ENCODE data around the gene ZDHHC22. TPM values are rescaled to one million over a fixed set of nuclear protein-coding genes. Genes with fewer than 3 reads are reported as not detected.

ZDHHC22 gene
- total and polyA plus RNA-seq, 2 of the 13 experiments (the other 11 are each of a cell fraction or from before 2014, with no cell fraction given), result not detected

DNA sequence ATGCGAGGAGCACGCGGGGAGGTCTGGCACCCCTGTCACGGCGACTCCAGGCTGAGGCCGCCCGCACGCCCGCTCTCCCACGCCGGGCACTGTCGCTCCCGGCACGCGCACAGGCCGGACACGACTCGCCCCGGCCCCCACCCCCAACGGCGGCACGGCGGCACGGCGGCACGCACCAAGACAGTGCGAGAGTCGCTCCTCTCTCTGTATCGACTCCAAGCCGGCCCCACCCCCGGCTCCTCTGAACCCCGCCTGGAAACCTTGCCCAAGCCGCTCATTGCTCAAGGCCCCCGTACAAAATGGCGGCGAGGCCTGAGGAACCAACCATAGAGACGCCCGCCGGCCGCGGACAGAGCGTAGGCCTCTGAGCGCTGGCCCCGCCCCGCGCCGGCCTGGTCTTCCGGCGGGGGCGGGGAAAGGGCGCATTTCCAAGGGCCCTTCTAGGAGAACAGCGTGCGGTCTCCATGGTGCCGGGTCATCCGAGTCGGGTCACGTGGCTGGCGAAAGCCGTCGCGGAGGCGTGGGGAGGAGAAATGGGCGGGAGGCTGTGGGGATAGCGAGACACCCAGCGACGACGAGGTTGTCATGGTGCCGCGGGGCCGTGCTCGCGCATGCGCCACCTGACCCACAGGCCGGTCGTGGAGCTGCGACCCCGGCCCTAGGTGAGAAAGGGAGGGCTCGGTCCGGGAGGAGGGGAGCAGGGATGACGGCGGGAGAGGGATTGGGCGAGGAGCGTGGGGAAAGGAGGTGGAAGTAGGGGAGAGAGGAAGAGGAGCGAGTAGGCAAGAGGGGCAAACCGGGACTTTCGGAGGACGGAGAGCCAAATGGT is 43.7 kb downstream of the ZDHHC22 start, which contains the start of gene CIPC (continued):
- TF ChIP-seq ZNF317 (CRISPR knock-in tag; IDR thresholded peaks at IDR 0.05) (peak; percentile 59), ZNF441 (CRISPR knock-in tag; IDR thresholded peaks at IDR 0.05; ENCODE audit: borderline replicate concordance) (peak; percentile 69; the same call in 1 of the 2 replicates), ZNF292 (CRISPR knock-in tag; IDR thresholded peaks at IDR 0.05; ENCODE audit: borderline replicate concordance, low read depth) (no peak), HIVEP1 (CRISPR knock-in tag; IDR thresholded peaks at IDR 0.05) (peak; percentile 67; the same call in 1 of the 2 replicates), KMT2B (CRISPR knock-in tag; IDR thresholded peaks at IDR 0.05) (peak; percentile 62), ZNF546 (CRISPR knock-in tag; conservative IDR thresholded peaks at IDR 0.05) (peak; percentile 41; the same call in 1 of the 2 replicates), RXRB (CRISPR knock-in tag; IDR thresholded peaks at IDR 0.05; ENCODE audit: borderline replicate concordance) (peak; percentile 44; the same call in 1 of the 2 replicates), SP4 (CRISPR knock-in tag; IDR thresholded peaks at IDR 0.05) (peak; percentile 90), GABPB1 (CRISPR knock-in tag; IDR thresholded peaks at IDR 0.05) (peak; percentile 96), ZSCAN31 (CRISPR knock-in tag; IDR thresholded peaks at IDR 0.05; ENCODE audit: low read depth) (peak; percentile 84), HNF4A (CRISPR knock-in tag; IDR thresholded peaks at IDR 0.05) (no peak), MAZ (IDR thresholded peaks at IDR 0.05; ENCODE audit: borderline replicate concordance, low read depth, low read length) (peak; percentile 87), MAZ (CRISPR knock-in tag; IDR thresholded peaks at IDR 0.05; ENCODE audit: low read depth) (peak; percentile 90)
- TF ChIP-seq, protein P1, sequence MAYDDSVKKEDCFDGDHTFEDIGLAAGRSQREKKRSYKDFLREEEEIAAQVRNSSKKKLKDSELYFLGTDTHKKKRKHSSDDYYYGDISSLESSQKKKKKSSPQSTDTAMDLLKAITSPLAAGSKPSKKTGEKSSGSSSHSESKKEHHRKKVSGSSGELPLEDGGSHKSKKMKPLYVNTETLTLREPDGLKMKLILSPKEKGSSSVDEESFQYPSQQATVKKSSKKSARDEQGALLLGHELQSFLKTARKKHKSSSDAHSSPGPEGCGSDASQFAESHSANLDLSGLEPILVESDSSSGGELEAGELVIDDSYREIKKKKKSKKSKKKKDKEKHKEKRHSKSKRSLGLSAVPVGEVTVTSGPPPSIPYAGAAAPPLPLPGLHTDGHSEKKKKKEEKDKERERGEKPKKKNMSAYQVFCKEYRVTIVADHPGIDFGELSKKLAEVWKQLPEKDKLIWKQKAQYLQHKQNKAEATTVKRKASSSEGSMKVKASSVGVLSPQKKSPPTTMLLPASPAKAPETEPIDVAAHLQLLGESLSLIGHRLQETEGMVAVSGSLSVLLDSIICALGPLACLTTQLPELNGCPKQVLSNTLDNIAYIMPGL (CRISPR knock-in tag; IDR thresholded peaks at IDR 0.05; ENCODE audit: borderline replicate concordance in 1 of 2, low read depth in 1 of 2), result peak; percentile 44 to 85; a peak in 3 of 4 replicates
- TF ChIP-seq, protein P2, sequence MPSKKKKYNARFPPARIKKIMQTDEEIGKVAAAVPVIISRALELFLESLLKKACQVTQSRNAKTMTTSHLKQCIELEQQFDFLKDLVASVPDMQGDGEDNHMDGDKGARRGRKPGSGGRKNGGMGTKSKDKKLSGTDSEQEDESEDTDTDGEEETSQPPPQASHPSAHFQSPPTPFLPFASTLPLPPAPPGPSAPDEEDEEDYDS (CRISPR knock-in tag; IDR thresholded peaks at IDR 0.05), result peak; percentile 73
- TF ChIP-seq, protein P3, sequence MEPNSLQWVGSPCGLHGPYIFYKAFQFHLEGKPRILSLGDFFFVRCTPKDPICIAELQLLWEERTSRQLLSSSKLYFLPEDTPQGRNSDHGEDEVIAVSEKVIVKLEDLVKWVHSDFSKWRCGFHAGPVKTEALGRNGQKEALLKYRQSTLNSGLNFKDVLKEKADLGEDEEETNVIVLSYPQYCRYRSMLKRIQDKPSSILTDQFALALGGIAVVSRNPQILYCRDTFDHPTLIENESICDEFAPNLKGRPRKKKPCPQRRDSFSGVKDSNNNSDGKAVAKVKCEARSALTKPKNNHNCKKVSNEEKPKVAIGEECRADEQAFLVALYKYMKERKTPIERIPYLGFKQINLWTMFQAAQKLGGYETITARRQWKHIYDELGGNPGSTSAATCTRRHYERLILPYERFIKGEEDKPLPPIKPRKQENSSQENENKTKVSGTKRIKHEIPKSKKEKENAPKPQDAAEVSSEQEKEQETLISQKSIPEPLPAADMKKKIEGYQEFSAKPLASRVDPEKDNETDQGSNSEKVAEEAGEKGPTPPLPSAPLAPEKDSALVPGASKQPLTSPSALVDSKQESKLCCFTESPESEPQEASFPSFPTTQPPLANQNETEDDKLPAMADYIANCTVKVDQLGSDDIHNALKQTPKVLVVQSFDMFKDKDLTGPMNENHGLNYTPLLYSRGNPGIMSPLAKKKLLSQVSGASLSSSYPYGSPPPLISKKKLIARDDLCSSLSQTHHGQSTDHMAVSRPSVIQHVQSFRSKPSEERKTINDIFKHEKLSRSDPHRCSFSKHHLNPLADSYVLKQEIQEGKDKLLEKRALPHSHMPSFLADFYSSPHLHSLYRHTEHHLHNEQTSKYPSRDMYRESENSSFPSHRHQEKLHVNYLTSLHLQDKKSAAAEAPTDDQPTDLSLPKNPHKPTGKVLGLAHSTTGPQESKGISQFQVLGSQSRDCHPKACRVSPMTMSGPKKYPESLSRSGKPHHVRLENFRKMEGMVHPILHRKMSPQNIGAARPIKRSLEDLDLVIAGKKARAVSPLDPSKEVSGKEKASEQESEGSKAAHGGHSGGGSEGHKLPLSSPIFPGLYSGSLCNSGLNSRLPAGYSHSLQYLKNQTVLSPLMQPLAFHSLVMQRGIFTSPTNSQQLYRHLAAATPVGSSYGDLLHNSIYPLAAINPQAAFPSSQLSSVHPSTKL (CRISPR knock-in tag; IDR thresholded peaks at IDR 0.05), result peak; percentile 55
- TF ChIP-seq, protein P4, sequence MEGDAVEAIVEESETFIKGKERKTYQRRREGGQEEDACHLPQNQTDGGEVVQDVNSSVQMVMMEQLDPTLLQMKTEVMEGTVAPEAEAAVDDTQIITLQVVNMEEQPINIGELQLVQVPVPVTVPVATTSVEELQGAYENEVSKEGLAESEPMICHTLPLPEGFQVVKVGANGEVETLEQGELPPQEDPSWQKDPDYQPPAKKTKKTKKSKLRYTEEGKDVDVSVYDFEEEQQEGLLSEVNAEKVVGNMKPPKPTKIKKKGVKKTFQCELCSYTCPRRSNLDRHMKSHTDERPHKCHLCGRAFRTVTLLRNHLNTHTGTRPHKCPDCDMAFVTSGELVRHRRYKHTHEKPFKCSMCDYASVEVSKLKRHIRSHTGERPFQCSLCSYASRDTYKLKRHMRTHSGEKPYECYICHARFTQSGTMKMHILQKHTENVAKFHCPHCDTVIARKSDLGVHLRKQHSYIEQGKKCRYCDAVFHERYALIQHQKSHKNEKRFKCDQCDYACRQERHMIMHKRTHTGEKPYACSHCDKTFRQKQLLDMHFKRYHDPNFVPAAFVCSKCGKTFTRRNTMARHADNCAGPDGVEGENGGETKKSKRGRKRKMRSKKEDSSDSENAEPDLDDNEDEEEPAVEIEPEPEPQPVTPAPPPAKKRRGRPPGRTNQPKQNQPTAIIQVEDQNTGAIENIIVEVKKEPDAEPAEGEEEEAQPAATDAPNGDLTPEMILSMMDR (CRISPR knock-in tag; IDR thresholded peaks at IDR 0.05), result peak; percentile 25; the same call in 1 of the 2 replicates
- TF ChIP-seq, protein P5, sequence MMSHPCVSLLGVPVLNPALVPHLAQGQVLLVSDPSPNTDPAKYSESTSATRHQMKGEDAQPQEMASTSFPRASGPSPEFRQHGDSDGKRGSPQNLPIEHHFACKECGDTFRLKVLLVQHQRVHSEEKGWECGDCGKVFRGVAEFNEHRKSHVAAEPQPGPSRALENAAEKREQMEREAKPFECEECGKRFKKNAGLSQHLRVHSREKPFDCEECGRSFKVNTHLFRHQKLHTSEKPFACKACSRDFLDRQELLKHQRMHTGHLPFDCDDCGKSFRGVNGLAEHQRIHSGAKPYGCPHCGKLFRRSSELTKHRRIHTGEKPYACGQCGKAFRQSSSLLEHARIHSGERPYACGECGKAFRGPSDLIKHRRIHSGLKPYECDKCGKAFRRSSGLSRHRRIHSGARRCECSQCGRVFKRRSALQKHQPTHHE (CRISPR knock-in tag; IDR thresholded peaks at IDR 0.05; ENCODE audit: borderline replicate concordance), result peak; percentile 82; the same call in 1 of the 2 replicates

Measured in HepG2 (cell line).